COR-L47 (cell line): ENCODE data around the gene DERL3.
"Not testable (repeated sequence)": the region's sequence is repeated elsewhere in the genome, so short reads cannot be mapped to it uniquely, and the experiment has no call there.

Experiments
- DNase-seq: peaks from one replicate; lab custom pipeline; 2025; lab: John Stamatoyannopoulos, UW

The DERL3 gene

DNA sequence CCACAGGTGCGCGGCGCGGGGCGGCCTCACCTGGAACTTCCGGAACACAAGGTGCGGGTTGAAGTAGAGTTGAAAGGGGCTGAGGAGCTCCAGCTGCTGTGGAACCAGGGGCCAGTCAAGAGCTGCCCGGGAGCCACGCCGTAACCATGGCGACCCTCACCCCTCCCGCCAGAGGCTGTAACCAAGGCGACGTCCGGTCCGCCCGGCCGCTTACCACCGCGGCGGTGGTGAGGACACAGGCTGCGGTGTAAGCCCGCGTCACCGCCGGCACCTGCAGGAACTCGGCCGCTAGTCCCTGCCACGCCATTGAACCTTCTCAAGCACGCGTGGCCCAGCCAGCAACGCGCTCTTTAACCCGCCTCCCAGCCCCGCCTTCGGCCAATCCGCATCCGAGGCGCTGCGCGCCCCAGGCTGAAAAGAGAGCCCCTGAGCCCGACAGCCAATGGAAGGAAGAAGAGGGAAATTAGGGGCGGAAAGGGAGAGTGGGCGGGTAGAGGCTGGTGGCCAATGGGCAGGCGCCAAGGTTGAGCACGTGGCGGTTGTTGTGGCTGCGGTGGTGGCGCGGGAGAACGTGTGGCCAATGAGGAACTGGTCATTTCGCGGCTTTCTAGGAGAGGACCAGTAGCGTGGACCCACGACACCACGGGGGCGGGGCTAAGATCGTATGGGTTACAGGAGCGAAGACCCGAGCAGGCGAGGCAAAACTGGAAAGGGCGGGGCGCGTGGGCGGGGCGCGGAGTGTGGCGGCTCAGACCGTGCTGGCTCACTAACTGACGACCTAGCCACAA, at the start of gene DERL3:
DERL3 (minus strand) TSS at position 326 of the 788 bp plus-strand sequence; CDS start at position 307, 19 bp downstream.
- DNase-seq = peak; percentile 100

DNA sequence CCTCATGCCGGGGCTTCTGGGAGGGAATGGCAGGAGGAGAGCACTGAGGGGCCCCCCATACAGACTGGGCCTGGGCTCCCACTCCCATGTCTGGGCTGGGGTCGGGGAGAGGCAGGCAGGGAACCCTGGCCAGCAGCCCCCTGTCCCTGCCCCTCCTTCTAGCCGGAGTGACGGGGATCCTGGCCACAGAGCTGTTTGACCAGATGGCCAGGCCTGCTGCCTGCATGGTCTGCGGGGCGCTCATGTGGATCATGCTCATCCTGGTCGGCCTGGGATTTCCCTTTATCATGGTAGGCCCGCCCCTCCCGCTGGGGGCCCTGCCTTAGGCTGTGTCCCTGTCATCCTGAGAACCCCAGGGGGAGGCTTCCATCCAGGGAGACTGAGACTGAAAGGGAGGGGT, 45.3 kb upstream of the DERL3 start:
- DNase-seq = no peak

DNA sequence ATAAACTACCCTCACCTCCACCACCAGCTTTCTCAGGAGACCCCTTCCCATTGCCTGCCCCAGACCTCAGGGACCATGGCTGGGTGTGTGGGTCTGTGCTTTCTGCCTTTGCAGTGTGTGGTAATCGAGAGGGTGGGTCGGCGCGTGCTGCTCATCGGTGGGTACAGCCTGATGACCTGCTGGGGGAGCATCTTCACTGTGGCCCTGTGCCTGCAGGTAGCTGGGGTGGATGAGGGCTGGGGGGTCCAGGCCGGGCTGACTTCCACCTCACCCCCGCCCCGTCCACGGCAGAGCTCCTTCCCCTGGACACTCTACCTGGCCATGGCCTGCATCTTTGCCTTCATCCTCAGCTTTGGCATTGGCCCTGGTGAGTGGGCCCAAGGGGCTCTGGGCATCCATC, 44.9 kb upstream of the DERL3 start:
- no peak for DNase-seq

DNA sequence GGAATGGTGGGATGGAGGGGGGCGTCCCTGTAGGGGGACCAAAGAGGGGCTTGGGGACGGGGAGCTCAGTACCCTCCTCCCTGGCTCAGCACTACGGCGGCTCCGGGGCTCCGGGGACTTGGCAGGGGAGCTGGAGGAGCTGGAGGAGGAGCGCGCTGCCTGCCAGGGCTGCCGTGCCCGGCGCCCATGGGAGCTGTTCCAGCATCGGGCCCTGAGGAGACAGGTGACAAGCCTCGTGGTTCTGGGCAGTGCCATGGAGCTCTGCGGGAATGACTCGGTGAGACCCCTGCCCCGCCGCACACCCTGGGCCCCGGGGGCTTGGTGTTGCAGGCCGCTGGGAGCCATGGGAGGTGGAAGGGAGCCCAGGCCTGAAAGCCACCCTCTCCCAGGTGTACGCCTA, 43.6 kb upstream of the DERL3 start:
- no peak for DNase-seq

DNA sequence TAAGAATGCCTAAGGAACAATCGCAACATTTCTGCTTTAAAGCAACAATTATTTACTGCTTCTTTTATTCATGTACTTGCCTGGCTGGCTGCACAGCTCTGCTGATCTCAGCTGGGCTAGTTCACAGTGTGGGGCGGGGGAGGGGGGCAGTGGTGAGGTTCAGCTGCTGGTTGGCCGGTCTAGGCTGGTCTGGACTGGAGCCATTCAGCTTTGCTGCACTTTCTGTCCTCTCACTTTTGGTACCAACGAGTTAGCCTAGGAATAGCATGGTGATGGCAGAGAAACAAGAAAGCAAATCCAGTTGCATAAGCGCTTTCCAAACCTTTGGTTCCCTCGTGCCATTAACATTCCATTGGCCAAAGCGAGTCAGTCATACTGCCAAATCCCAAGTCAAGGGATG, 39.4 kb upstream of the DERL3 start:
- DNase-seq = no peak

DNA sequence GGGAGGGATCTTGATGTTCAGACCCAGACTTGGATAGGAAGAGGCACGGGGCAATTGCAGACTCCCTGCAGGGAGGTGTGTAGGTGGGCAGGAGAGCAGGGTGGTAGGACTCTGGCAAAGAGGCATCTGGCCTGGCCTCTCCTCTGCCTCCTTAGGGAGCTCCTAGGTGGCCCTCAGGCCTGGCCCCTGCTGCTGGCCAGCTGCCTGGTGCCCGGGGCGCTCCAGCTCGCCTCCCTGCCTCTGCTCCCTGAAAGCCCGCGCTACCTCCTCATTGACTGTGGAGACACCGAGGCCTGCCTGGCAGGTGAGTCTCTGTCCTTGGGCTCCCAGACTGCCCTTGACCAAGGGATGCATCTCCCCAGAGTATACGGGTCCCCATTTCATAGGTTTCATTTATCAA, 38.8 kb upstream of the DERL3 start:
- DNase-seq = no peak

DNA sequence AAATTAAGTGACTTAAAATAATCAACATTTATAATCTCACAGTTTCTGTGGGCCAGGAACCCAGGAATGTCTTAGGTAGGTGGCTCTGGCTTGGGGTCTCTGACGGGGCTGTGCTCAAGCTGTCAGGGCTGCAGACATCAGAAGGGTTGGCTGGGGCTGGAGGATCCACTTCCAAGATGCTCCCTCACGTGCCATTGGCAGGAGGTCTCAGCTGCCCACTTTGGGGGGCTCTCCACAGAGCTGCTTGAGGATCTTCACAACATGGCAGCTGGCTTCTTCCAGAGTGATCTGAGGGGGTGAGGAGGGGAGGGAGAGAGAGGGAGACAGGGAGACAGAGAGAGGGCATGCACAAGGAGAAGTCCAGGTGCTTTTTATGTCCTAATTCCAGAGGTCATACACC, 37.0 kb upstream of the DERL3 start:
- no peak for DNase-seq

DNA sequence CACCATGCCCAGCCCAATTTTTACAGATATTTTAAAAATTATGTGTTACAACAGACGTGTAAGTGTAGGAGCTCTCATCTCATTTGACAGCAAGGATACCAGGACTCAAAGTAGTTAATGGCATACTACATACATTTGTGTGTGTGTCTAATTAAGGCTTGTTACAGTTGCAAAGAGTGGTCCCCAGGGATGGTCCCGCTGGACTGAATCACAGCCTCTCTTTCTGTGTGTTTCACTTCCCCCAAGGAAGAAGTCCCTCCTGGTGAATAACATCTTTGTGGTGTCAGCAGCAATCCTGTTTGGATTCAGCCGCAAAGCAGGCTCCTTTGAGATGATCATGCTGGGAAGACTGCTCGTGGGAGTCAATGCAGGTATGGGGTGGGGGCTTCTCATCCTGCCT, 36.1 kb upstream of the DERL3 start:
- no peak for DNase-seq

DNA sequence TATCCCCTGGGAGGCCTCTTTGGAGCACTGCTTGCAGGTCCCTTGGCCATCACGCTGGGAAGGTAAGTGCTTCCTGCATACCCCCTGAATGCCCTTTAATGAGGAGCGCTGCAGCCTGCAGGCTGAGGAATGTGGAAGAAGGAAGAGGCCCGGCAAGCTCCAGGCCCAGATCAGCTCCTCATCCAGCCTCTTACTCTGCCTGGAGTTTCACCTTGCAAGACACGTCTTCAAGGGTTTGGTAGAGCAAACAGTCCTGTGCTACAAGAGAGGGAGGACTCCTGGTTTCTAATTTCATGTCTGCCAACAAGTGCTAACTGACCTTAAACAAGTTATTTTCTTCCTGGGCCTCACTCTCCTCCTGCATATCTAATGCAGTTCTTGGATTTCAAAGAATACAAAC, 29.8 kb upstream of the DERL3 start:
- no peak for DNase-seq

DNA sequence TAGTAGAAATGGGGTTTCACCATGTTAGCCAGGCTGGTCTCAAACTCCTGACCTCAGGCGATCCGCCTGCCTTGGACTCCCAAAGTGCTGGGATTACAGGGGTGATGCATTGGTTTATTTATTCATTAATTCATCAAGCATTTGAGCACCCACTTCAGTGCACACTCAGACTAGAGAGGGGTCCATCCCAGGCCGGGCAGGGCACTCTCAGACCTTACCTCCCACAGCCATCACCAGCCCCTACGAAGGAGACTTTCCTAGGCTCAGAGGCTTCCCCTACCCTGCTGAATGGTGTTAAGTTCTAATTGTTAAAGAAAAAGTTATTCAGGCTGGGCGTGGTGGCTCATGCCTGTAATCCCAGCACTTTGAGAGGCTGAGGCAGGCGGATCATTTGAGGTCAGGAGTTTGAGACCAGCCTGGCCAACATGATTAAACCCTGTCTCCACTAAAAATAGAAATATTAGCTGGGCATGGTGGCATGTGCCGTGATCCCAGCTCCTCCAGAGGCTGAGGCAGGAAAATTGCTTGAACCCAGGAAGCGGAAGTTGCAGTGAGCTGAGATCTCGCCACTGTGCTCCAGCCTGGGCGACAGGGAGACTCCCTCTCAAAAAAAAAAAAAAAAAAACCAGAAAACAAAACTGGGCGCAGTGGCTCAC, 25.8 kb upstream of the DERL3 start:
- not testable (repeated sequence) for DNase-seq

DNA sequence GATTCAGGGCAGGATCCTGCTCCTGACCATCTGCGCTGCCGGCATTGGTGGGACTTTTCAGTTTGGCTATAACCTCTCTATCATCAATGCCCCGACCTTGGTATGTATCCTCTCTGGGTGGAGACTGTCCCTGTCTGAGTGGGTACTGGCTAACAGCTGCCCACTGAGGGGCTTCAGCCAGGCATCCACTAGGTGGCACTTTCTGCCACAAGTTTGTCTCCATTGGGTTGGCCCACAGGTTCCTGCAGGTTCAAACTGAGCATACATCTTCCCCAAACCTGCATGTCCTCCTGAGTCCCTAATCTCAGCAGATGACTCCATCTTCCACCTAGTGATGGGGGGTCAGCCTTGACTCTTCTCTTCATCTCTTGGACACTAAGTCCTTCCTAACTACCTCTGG, 23.3 kb upstream of the DERL3 start:
- DNase-seq = peak; percentile 51

DNA sequence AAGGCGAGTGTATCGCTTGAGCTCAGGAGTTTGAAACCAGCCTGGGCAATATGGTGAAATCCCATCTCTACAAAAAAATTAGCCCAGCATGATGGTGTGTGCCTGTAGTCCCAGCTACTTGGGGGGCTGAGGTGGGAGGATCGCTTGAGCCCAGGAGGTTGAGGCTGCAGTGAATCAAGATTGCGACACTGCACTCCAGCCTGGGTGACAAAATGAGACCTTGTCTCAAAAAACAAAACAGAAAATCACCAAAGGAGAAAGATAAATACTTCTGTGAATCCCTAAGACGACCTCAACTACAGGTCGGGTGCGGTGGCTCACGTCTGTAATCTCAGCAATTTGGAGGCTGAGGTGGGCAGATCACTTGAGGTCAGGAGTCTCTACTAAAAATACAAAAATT, 21.4 kb upstream of the DERL3 start:
- not testable (repeated sequence) for DNase-seq

DNA sequence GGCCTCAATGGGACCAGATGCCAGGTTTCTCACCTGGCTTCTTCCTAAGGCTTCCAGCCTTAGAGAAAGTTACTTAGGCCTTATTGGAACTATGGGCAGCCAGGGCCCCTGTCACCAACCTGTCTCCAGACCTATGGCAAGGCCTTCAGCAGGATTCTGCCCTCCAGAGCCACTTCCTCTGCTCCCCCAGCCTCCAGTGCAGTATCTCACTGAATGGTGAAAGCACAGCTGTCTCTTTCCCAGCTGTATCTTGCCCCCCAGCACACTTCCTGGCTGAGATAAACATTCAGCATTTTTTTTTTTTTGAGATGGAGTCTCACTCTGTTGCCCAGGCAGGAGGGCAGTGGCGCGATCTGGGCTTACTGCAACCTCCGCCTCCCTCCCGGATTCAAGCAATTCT, 20.4 kb upstream of the DERL3 start:
- DNase-seq = no peak

DNA sequence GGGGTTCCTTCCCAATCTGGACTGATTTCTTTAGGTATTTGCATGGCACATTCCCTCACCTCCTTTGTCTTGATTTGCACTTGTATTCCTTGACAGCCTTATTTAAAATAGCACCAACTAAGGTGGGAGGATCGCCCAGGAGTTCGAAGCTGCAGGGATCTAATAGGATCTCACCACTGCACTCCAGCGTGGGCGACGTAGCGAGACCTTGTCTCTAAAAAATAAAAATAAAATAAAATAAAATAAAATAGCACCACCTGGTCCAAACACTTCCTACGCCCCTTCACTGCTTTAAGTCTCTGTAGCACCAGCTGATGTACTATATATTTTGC, 19.6 kb upstream of the DERL3 start:
- DNase-seq = no peak

DNA sequence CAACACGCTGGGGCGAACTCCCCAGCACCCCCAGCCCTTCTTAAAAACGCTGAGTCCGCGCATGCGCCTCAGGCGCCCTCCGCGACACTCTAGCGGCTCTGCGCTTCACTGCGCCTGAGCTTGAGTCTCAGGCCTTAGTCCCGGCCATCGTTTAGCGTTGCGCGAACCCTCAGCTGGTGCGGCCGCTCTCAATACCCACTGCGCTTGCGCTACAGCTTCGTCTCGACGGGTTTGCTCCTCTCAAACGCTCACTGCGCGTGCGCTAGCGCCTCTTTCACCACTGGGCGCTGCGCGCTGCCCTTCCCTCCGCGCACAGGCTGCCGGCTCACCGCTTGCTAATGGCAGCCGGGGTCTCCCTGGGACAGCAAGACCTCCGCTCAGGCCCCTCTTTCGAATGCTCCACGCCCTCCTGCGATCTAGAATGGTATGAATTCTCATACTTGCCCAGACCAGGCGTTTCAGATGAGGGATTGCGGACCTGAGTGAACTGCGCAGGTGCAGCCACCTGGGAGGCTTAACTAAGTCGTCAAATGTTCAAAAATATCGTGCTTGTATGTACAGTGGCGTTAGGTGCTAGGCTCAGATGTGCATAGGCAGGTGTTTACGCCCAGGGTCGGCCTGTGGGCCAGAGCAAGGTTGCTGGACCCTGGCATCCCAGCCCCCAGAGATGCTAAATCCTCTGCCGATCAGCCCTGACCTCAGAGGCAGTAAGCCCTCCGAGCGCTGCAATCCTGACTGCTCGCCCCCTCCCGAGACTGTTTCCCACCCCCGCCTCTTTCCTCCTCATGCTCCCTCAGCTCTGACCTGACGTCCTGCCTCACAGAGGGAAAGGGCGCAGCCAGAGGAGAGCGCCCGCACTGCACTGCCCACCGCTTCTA, 19.0 kb upstream of the DERL3 start, which contains the start of gene SLC2A11:
SLC2A11 (plus strand) TSS at position 270 of the 878 bp plus-strand sequence; CDS start at position 395, 125 bp downstream.
- peak; percentile 99 for DNase-seq

DNA sequence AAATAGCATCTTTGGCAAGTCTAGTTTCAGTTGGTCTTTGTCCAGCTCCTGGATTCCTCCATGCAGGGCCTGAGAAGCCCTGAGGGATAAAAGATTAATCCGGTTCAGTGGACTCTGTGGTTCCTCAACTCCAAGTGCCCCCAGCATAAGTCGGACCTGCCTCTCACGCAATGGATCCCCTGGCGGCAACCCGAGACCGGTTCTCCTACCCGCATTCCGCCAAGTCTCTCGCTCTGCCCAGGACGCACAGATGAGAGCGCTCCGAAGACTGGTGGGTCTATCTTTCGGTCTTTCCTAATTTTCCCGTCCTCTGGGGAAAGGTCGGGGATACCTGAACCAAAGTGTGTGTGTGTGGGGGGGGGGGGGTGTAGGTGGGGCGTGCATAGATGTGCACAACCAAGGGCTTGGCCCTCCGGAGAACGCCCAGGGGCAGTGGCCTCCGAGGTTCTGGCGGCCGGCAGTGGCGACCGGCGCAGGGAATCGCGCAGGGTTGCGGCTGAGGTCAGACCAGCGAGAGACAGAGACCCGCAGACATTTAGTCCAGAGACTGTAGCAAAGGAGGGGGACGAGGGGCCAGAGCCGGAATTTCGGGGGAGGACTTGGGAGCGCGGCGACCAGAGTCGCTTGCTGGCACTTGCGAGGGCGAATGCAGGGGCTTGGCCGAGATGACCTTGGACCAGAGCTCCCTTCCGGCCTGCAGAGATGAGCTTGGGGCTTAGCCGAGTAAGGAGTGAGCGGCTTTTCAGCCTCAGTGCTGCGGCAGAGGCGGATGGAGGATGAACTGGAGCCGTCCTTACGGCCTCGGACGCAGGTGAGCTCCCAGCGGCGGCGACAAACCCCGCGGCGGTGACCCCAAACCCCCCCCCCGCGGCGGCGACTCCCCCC, 18.2 kb upstream of the DERL3 start:
- peak; percentile 51 for DNase-seq

DNA sequence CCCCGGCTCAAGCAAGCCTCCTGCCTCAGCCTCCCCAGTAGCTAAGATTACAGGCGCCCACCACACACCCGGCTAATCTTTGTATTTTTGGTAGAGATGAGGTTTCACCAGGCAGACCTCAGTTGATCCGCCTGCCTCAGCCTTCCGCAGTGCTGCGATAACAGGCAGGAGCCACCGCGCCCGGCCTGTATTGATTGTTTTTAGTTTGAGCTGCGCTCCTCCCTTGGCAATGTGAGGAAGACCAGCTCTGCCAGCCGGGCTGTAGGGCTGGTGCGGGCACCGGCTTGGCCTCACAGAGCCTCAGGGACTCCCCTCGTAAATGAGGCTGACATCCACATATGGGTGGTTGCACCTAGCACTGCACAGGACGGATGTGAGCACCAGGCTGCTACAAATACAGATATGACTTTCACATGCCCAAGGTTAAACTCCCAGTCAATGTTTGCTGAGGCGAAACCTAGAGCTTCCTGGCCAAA, 11.4 kb upstream of the DERL3 start:
- DNase-seq = no peak

DNA sequence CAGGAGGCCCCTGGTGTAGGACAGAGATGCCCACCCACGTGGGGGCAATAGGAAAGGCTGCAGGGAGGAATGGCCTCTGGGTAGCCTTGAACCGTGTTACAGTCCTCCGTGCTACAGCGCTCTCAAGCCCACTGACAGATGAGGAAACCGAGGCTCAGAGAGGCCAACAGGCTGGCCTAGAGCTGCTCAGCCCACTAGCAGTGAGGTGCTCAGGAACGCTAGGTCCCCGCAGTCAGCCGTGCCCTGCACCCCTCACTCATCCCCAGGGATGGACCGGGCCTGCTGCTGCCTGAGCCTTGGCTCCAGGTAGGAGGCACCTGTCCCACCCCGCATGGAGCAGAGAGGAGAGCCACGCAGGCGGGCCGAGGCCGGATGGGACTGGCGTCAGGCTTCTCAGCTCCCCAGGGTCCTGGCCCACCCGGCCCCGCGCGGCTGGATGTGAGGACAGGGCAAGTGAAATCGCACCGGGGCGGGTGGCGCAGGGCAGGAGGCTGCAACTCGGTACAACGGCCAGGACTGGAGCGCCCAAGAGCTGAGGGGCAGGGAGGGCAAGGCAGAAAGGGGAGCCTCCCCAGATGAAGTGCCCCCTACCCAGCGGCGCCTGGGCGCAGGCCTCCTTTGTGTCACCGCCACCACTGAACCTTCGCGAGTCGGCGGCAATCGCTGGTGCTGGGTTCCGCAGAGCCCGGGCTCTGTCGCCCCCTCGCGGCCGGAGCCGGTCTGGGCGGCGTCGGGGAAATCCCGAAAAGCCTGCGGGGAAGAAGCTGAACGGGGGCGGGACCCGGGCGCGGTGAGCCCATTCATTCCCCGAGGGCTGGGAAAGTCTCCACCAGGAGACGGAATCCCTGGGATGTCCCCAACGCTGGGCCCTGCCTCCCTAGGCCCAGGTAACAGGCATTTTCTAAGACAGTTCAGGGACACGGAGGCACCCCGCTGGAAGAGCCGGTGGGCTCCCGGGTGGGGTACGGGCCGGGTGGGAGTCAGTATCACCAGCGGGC, 10.5 kb upstream of the DERL3 start:
- DNase-seq = peak; percentile 76

DNA sequence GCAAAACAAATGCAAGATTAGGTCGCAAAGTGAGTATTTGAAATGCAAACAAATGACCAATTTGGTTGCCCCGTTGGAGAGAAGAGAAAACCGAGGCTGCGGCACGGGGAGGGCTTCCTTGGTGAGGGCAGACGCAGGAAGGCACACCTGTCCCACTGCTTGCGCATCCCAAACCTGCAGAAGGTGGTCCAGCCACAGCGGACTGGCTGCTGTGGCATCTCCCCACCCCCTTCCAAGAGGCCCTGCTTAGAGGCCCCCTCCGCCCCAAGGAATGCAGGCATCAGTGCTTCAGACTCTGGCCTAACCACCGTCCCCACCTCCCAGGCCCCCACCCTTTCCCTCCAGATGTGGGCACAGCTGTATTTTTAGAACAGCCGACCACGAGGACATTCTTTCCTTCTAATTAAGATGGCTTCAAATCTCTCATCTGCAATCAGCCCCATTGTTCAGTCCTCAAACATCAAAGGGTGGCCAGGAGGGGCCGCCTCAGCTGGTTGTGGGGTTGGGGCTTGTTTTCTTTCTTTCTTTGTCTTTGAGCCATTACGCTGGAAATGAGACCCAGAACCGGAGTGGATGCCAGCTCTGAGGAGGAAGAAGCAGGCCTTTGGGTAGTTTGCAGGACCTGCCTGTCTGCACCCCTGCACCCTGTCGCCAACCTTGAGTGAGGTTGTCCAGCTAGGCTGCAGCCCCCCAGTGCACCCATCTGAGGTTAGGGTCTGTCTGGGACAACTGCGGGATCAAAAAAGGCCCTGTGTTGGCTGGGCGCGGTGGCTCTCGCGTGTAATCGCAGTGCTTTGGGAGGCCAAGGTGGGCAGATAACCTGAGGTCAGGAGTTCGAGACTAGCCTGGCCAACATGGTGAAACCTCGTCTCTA, 9.4 kb upstream of the DERL3 start:
- DNase-seq = no peak
